GM21786 (cell line): ENCODE data around the gene PLA2G2F.

Experiments
- ATAC-seq: cut with Tn5 transposase; IDR thresholded peaks from one replicate; pipeline ENCODE4 v1.9.1; 2021; ENCODE audit not compliant: unreplicated experiment

The PLA2G2F gene

DNA sequence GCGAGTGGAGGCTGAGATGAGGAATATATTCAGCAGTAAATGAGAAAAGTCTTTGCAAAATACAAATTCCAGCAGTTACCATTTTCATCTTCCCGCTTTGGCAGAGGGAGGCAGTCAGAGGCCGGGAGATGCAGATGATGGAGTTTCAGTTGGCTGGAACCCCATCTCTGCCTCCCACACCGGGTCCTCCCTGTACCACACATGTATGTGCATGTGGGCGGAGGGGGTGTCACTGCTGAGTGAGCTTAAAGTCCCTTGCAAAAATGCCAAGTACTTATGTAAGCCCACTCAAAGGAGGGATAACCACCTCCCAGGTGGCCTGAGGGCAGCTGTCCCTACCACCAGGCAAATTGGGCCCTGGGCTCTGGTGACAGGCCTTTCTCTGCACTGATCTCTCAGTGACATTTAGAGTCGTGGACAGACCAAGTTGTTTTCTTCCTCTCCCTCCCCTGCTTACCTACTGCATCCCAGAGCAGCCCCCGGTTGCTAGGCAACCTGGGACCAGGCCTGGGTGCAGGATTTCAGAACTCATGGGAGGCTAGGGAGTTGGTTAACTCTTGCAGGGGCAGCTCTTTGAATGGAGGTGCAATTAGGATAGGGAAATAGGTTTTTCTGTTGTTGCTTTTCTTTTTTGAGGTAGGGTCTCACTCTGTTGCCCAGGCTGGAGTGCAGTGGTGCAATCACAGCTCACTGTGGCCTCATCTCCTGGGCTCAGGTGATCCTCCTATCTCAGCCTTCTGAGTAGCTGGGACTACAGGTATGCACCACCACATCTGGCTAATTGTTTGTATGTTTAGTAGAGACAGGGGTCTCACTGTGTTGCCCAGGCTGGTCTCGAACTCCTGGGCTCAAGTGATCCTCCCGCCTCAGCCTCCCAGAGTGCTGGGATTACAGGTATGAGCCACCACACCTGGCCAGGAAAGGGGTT, 29.7 kb downstream of the PLA2G2F start:
- no peak for ATAC-seq

DNA sequence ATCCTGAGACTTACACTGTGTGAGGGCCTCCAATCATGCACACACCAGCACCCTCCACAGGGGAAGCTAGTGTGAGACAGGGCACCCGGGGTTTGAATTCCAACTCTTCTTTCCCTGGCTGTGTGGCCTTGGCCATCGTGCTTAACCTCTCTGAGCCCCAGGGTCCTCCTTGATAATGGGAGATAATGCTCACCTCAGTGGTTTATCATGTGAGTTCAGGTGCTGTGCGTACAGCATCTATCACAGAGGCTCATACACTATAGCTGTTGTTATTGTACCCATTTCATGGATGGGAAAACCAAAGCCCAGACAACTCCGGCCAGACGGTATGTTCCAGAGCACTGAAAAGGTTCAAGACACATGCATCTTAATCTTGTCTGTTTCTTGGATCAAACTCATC, 30.8 kb downstream of the PLA2G2F start:
- no peak for ATAC-seq

DNA sequence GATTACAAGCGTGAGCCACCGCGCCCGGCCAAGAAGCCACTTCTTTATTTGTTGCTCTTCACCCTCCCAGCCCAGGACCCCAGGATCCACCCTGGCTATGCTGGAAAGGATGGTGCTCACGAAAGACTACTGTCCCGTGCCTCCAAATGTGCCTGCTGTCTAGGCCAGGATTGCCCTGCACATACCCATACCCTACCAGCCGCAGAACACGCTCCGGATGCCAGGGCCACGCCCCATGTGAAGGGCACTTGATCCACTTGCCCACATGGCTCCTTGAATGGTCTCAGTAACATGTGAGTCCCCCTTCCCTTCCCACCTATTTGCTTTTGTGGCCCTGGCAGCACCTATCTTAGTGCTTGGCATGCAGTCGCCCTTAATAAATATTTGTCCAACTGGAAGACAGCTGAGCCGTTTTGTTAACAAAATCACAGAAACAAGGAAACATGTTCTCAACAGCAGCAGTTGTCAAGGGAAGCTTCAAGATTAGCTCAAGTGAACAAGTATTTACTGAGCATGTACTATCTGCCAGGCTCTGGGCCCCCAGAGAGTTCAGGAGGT, 33.0 kb downstream of the PLA2G2F start:
- no peak for ATAC-seq

DNA sequence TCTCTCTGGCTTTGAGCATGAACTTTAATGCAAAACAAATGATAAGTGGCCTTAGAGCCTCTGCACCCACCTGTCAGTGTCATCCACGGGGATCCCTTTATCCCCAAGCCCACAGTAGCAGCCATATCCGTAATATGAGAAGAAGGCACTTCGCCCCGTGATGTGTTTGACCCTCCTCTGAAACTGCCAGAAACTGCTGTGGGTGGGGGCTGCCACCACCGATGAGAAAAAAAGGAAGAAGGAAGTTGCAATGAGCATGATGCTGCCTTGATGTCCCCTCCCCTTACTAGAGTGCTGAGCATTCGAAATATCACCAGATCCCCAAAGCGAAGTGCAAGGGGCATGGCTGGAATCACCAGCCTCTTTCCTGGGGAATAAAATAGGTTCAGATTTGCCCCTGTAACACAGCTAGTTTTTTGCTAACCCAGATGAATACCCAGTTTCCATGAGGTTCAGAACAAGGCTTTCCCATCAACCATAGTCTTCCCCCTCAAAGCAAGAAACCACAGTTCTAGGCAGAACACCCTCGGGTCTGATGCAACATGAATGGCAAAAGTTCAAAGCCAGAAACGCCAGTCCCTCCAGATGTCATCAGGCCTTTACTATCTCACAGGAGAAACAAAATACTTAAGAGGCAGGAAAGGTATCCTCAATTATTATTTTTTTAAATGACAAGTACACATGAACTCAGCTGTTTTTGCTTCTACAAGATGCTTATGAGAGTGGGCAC, 36.0 kb downstream of the PLA2G2F start:
- no peak for ATAC-seq

DNA sequence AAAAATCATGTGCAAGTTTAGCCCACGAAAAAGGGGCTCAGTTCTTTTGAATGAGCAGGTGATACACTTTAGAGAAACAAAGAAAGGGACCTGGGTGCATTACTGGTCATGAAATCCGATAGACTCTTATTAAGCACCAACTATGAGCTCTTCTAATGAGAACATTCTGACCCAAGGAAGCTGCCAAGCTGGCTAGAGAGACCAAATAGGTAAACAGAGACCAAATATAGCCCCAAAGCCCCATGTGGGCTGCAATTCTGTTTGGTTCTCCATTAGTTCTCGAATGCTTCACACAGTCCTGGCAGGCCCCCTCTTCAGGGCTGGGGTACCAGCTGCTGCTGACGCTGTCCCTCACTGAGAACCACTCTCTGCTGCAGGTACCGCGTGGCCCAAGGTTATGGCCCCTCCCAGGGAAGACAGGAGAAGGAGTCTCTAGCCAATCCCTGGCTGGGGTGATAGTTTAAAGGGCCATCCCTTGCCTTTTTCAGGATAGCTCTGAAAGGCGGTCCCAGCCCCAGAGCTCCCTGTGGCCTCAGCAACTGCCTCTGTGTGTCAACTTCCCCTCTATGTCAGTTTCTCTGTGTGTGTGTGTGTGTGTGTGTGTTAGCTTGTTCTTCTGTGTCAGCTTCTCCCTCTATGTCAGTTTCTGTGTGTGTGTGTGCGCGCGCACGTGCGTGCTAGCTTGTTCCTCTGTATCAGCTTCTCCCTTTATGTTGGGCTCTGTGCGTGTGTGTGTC, 39.7 kb downstream of the PLA2G2F start:
- no peak for ATAC-seq

DNA sequence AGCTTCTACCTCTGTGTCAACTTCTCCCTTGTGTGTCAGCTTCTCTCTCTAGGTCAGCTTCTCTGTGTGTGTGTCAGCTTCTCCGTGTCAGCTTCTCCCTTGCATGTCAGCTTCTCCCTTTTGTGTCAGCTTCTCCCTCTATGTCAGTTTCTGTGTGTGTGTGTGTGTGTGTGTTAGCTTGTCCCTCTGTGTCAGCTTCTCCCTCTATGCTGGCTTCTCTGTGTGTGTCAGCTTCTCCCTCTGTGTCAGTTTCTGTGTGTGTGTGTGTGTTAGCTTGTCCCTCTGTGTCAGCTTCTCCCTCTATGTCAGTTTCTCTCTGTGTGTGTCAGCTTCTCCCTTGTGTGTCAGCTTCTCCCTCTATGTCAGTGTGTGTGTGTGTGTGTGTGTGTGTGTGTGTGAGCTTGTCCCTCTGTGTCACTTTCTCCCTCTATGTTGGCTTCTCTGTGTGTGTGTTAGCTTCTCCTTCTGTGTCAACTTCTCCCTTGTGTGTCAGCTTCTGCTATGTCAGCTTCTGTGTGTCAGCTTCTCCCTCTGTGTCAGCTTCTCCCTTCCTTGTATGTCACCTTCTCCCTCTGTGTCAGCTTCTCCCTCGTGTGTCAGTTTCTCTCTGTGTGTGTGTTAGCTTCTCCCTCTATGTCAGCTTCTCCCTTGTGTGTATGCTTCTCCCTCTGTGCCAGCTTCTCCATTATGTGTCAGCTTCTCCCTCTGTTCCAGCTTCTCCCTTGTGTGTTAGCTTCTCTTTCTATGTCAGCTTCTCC, 40.4 kb downstream of the PLA2G2F start:
- ATAC-seq: no peak

DNA sequence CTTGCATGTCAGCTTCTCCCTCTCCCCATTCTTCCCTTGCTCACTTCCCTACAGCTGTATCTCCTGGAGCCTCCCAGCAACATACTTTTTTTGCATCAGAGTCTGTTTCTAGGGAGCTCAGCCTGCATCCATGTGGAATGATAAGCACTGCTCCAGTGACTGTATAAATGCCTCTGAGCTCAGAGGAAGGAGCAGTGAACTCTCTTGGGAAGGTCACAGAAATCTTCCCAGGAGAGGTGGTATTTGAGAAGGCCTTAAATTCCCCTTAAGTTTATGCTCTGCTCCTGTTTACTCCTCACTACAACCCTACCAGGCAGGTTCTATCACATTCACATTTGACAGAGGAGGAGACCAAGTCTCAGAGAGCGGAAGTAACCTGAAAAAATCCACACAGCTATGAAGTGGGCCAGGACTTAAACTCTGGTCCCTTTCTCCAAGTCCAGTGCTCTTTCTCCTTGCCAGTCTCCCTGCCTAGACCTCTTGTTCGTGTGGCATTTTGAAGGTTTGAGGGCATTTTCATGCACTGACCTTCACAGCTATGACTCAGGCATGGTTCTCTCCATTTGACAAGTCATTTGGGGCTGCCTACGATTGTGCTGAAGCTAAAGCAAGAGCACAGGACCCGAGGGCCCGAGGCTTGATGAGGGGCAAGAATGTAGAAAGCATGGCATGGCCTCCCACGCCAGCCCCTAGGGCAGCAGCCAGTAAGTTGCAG, 41.2 kb downstream of the PLA2G2F start:
- no peak for ATAC-seq

DNA sequence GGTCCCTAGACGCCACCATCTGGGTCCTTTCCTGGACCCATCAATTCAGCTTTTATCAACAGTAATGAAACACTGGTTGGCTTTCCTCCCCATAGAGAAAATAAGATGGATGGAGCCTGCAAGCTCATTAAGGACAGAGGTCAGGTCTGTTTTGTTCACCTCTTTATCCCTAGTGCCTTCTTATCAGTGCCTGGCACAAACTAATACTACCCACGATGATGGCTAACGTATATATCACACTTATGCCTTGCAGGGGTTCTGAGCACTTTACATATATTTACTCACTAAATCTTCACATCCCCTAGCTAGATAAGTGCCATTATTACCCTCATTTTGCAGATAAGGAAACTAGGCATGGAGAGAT, 41.7 kb downstream of the PLA2G2F start:
- ATAC-seq: no peak

DNA sequence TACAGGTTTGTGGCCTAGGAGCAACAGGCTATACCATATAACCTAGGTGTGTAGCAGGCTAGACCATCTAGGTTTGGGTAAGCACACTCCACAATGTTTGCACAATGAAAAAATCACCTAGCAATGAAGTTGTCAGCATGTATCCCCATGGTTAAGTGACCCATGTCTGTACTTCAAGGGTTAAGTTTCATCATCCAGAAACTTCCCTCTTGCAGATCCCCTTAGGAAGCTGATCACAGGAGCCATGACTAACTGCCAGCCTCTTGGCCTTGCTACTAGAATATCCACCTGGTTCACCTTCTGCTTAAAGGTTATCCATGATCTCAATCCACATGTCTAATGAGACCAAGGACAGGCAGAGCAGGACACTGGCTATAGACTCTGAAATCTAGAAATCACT, 43.3 kb downstream of the PLA2G2F start:
- ATAC-seq: no peak

DNA sequence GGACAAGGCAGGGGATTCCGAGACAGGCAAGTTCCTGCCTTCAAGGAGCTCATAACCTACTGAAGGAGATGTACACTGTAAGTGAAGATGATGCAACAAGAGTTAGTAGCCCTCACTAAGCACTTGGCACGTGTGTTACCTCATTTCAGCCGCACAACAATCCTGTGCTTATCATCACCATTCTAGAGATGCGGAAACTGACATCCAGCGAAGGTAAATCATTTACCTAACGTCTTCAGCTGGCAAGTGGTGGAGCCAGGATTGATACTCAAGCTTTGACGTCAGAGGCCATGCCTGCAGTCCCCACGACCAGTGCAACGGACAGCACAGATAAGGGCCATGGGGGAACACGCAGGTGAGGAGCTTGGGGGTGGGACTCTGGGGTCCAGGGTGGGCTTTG, 43.9 kb downstream of the PLA2G2F start:
- no peak for ATAC-seq

DNA sequence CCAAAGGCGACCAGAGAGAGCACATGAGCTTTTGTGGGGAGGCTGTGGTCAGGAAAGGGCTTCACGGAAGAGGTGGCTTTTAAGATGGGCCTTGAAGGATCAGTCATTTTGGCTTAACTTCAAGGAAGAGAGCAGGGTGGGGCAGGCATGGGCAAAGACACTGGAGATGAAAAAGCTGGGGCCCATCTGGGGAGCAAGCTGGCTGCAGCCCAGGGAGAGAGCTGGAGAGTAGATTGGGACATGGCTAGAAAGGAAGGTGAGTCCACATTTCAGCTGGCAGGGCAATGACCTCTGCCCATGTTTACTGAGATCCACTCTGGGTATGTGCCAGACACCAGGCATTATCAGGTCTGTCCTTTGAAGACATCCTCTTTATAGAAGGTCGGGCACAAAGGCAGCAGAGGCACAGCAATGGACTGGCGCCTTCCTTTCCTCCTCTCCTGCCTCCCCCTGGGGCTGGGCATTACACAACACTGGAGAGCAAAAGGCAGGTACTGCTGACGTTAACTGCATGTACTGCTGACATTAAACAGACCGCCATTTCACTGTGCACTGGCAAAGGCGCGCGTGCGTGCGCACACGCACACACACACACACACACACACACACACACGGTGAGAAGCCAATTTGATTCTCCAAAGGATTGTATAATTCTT, 44.6 kb downstream of the PLA2G2F start:
- ATAC-seq: no peak

DNA sequence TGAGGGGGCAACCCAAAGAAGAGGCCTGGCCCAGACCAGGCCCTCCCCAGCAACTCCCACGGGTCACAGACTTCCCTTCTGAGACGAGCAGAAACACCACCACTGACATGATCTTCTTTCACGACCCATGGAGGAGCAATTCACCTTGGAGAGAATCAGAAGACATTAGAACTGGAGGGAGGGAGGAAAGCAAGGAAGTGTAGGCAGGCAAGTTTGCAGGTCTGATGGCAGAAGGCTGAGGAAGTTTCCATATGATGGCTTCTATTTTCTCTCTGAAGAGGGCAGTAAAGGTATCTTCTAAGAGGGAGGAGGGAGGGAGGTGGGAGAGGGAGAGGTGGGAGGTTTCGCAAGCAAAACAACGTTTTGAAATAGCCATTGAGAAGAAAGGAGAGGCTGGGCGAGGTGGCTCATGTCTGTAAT, 45.4 kb downstream of the PLA2G2F start:
- ATAC-seq: no peak

DNA sequence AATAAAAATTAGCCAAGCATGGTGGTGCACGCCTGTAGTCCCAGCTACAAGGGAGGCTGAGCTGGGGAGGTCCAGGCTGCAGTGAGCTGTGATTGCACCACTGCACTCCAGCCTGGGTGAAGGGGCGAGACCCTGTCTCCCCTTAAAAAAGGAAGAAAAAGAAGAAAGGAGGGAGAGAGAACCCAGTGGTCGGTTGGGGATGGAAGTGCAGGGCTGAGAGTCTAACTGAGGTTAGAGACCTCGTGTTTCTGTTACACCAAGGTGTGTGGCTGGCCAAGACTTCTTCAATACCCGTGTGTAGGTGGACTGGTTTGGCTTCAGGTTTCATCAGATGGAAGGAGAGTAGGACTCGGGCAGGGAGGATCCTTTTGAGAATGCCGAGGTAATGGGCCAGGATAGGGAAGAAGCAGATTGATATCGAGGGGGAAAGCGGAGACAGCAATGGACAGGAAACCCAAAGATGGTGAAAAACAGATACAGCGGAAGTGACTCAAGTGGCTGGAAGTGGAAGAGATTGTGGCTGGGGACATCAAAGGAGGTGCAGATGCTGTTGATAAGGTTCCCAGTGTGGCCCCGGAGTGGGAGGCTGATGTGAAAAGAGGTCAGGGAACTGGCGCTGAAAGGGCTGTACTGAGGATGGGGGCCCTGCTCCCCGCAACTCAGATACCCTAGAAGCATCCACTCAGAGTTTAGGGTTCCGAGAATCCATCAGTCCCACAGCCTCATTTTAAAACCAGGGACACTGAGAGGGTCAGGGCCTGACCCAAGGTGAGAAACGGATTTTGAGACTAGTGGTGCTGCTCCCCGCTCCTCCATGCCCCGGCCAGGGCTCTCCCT, 46.1 kb downstream of the PLA2G2F start:
- ATAC-seq: no peak

DNA sequence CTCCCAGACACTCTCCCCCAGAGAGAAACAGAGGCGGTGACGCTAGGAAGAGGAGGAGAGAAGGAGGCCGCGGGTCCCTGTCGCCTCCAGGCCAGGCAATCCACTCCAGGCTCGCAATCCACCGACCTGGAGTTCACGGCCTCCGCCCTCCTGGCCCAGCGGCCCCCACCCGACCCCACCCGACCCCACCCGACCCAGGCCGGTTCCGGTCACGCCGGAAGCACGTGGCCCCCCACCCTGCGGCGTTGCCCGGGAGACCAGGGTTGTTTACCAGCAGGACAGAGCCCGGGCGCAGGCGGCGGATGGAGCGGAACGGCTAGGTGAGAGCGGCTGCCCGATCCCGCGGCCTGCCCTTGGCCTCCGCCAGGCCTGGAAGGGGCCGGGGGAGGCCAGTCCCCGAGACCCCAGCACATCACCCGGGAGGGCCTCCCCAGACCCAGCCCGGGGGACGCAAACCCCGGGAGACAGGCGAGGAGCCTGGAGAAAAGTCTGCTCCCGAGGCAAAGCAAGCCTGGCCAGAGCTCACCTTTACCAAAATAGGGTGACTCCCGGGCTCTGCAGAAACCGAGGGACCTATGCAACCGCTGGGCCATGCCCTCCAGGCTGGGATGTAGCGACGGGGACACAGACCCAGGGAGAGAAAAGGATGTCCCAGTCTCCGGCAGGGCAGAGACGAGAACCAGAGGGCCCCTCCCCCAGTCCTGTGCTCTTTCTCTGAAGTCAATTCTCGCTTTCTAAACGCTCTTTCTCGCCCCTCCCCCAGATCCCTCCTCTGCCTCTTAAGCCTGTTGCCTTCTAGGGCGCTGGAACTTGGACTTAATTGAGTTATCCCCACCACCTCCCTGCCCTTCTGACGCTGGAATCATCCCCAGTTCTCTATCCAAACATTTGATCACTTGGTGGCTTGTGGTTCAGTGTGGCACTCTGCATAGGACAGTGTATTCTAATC, 47.0 kb downstream of the PLA2G2F start, which contains the start of the genes PLA2G2C and UBXN10:
PLA2G2C (minus strand) TSS at position 685 of the 949 bp plus-strand sequence. CDS start 9,155 bp downstream, outside the sequence.
UBXN10 (plus strand) TSS at position 263 of the 949 bp plus-strand sequence. CDS start 4,466 bp downstream, outside the sequence.
- no peak for ATAC-seq

DNA sequence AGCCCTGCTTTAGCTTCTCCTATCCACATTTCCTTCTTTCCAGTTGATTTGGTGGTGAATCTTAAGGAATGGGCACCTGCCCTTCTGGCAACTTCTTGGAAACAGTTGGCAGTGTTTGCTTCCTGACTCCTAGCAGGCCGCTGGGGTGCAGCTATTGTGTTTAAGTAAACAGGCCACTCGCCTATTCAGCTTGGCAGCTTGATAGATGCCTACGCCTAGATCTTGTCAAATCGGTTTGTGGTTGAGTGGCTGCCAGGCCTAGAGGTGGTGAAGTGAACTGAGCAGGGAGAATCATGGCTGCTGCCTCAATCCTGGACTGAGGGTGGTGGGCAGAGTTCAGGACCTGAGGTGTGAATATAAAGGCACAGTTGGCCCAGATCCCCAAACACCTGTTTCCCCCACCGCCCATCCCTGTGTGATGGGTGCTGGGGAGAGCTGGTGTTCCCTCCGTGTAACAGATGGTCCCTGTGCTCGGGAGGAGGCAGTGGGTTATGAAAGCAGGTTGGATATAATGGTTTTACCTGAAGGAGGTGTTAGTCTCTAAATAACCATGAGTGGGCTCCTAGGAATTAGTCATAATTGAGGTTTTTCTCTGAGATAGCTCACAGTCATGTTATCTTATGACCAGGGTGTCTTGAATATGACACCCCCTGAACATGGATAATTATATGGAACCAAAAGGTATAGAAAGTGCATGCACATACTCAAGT, 48.1 kb downstream of the PLA2G2F start:
- no peak for ATAC-seq

DNA sequence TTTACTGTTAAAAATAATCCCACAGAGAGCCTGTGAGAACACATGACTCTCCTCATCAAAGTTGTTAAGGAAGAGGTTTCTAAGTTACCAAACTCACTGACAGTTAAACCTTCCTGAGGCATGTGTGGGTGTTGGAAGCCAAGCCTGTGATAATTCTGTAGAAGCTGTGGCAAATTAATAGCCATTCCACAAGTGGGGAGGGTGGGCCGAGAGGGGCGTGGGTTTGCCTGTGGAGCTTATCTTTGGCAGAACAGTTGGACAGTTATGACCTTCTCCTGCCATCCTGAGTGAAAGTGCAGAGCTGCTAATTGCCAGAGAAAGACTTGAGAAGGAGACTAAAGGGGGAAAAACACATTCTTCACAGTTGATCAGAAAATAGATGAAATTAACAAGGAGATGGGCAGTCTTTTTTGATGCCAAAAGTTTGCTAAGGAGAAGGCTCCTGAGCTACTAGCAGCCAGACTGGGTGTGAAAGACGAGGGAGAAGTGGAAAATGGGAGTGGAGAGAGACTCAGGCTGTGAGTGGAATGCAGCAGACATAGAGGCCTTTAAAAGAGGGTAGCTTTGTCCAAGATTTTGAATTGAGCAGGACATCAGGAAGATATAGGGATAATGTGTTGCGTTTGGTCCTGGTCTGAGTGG, 48.8 kb downstream of the PLA2G2F start:
- ATAC-seq: no peak
